DND-41 (cell line): ENCODE results near the gene SETDB2.

Experiments
- ATAC-seq: fragments of 200-7000 bp; cut with Tn5 transposase; 3 replicates; pipeline ENCODE4 v1.9.1; 2021; ENCODE audit warnings: low read depth; ENCODE audit not compliant: insufficient read depth
- DNase-seq: peaks from one replicate; pipeline ENCODE4 v3.0.0-alpha.2; 2020
- H2AFZ ChIP-seq: 2 replicates; pipeline ENCODE4 v1.6.0; 2012; ENCODE audit warnings: low read depth, low read length
- H3K27ac ChIP-seq: 2 replicates; pipeline ENCODE4 v1.5.1; 2012; ENCODE audit warnings: low read length, inconsistent platforms
- H3K27me3 ChIP-seq: fragments of 200-600 bp; sonication (generic); 2 replicates; pipeline ENCODE4 v1.6.0; 2012; ENCODE audit warnings: low read length, mild to moderate bottlenecking, inconsistent platforms; ENCODE audit not compliant: insufficient read depth, poor library complexity
- H3K36me3 ChIP-seq: 2 replicates; pipeline ENCODE4 v1.5.1; 2012; ENCODE audit warnings: low read length, inconsistent platforms; ENCODE audit not compliant: insufficient read depth
- H3K4me1 ChIP-seq: 2 replicates; pipeline ENCODE4 v1.5.1; 2012; ENCODE audit warnings: mild to moderate bottlenecking, low read length; ENCODE audit not compliant: insufficient read depth
- H3K4me2 ChIP-seq: 2 replicates; pipeline ENCODE4 v1.6.0; 2012; ENCODE audit warnings: mild to moderate bottlenecking, moderate library complexity, low read length, inconsistent platforms; ENCODE audit not compliant: insufficient read depth
- H3K4me3 ChIP-seq, 2 experiments: fragments of 200-600 bp in 1 of 2; shearing (Covaris generic) in 1 of 2; 2 replicates each; pipeline ENCODE4 v1.5.1; 2012 to 2016; ENCODE audit warnings: inconsistent platforms in 2 of 2, low read length in 2 of 2, mild to moderate bottlenecking in 2 of 2, low read depth in 1 of 2, moderate library complexity in 1 of 2
- H3K79me2 ChIP-seq: 2 replicates; pipeline ENCODE4 v1.6.0; 2012; ENCODE audit warnings: low read length, inconsistent platforms; ENCODE audit not compliant: insufficient read depth
- H3K9ac ChIP-seq: 2 replicates; pipeline ENCODE4 v1.6.0; 2012; ENCODE audit warnings: low read depth, mild to moderate bottlenecking, inconsistent platforms, low read length, moderate library complexity
- H3K9me3 ChIP-seq: 2 replicates; pipeline ENCODE4 v1.5.1; 2012; ENCODE audit warnings: low read length, moderate library complexity, mild to moderate bottlenecking, inconsistent platforms; ENCODE audit not compliant: insufficient read depth, severe bottlenecking
- H4K20me1 ChIP-seq: 2 replicates; pipeline ENCODE4 v1.6.0; 2012; ENCODE audit warnings: low read length; ENCODE audit not compliant: insufficient read depth
- EZH2 ChIP-seq: IDR thresholded peaks from 3 replicates; pipeline ENCODE4 v1.6.1; 2012; ENCODE audit warnings: borderline replicate concordance, low read depth, mild to moderate bottlenecking, moderate library complexity, low read length, inconsistent platforms; ENCODE audit not compliant: severe bottlenecking
- TF ChIP-seq, protein P1 (sequence below): IDR thresholded peaks from 2 replicates; pipeline ENCODE4 v1.5.1; 2012; ENCODE audit warnings: borderline replicate concordance, low read length, moderate library complexity, mild to moderate bottlenecking; ENCODE audit not compliant: poor library complexity, severe bottlenecking; ENCODE audit errors: extremely low read depth

SETDB2 gene

DNA sequence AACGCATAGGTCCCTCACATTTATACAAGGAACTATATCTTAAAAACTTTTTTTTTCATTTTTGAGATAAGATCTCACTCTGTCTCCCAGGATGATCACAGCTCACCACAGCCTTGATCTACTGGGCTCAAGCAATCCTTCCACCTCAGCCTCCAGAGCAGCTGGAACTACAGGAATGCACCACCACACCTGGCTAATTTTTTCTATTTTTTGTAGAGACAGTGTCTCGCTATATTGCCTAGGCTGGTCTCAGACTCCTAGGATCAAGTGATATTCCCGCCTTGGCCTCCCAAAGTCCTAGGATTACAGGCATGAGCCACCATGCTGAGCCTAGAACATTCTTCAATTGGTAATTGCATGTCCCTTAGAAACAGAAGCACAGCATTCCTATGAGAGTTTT, 99.6 kb downstream of the SETDB2 start:
- no peak for ATAC-seq
- H3K9me3 ChIP-seq: no peaks in the 10 kb centered on the region
- H3K4me2 ChIP-seq: no peak overlapping the region

More for the DNA sequence above, 99.6 kb downstream of the SETDB2 start:
- TF ChIP-seq EZH2: no peak
- TF ChIP-seq, protein P1, sequence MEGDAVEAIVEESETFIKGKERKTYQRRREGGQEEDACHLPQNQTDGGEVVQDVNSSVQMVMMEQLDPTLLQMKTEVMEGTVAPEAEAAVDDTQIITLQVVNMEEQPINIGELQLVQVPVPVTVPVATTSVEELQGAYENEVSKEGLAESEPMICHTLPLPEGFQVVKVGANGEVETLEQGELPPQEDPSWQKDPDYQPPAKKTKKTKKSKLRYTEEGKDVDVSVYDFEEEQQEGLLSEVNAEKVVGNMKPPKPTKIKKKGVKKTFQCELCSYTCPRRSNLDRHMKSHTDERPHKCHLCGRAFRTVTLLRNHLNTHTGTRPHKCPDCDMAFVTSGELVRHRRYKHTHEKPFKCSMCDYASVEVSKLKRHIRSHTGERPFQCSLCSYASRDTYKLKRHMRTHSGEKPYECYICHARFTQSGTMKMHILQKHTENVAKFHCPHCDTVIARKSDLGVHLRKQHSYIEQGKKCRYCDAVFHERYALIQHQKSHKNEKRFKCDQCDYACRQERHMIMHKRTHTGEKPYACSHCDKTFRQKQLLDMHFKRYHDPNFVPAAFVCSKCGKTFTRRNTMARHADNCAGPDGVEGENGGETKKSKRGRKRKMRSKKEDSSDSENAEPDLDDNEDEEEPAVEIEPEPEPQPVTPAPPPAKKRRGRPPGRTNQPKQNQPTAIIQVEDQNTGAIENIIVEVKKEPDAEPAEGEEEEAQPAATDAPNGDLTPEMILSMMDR: no peak
- H3K36me3 ChIP-seq: peaks cover 78% of the 10 kb centered on the region
- no peaks in the 10 kb centered on the region for H3K79me2 ChIP-seq
- no peaks in the 10 kb centered on the region for H3K27me3 ChIP-seq
- H3K4me3 ChIP-seq: no peak overlapping the region
- H3K4me1 ChIP-seq: no peaks in the 10 kb centered on the region
- no peak overlapping the region for H3K27ac ChIP-seq
- no peaks in the 10 kb centered on the region for H4K20me1 ChIP-seq
- H3K9ac ChIP-seq: no peak overlapping the region
- no peak overlapping the region for H2AFZ ChIP-seq
- no peak for DNase-seq
